Smooth muscle cell (in vitro differentiated cells): ENCODE measurements around the gene PGC. TPM values are rescaled to one million over a fixed set of nuclear protein-coding genes. Genes with fewer than 3 reads are reported as not detected.

ENCODE experiments used
- DNase-seq: peaks from one replicate; lab custom pipeline; 2025; ENCODE audit not compliant: unreplicated experiment; lab: John Stamatoyannopoulos, UW
- H2AFZ ChIP-seq: fragments of 200-600 bp; sonication (generic); 2 replicates; pipeline ENCODE4 v1.6.0; 2016; ENCODE audit warnings: antibody characterized with exemption, low read depth, mild to moderate bottlenecking
- H3F3A ChIP-seq: fragments of 200-600 bp; sonication (generic); 2 replicates; pipeline ENCODE4 v1.6.0; 2017; ENCODE audit warnings: antibody characterized with exemption, low read depth
- H3K27ac ChIP-seq: fragments of 200-600 bp; sonication (generic); 2 replicates; pipeline ENCODE4 v1.5.1; 2016; ENCODE audit warnings: low read depth, mild to moderate bottlenecking
- H3K27me3 ChIP-seq: fragments of 200-600 bp; sonication (generic); 2 replicates; pipeline ENCODE4 v1.6.1; 2016; ENCODE audit warnings: low read depth, mild to moderate bottlenecking
- H3K36me3 ChIP-seq: fragments of 200-600 bp; sonication (generic); 2 replicates; pipeline ENCODE4 v1.5.1; 2016; ENCODE audit warnings: low read depth
- H3K4me1 ChIP-seq: fragments of 200-600 bp; sonication (generic); 2 replicates; pipeline ENCODE4 v1.5.1; 2016; ENCODE audit warnings: low read depth
- H3K4me2 ChIP-seq: fragments of 200-600 bp; sonication (generic); 2 replicates; pipeline ENCODE4 v1.6.0; 2016; ENCODE audit warnings: mild to moderate bottlenecking
- H3K4me3 ChIP-seq: fragments of 200-600 bp; sonication (generic); 2 replicates; pipeline ENCODE4 v1.5.1; 2016; ENCODE audit warnings: mild to moderate bottlenecking
- H3K79me2 ChIP-seq: fragments of 200-600 bp; sonication (generic); 2 replicates; pipeline ENCODE4 v1.6.0; 2016; ENCODE audit warnings: low read depth, mild to moderate bottlenecking
- H3K9ac ChIP-seq: fragments of 200-600 bp; sonication (generic); 2 replicates; pipeline ENCODE4 v1.6.0; 2016; ENCODE audit warnings: low read depth
- H3K9me3 ChIP-seq: fragments of 200-600 bp; sonication (generic); replicated peaks from 2 replicates; pipeline ENCODE4 v1.5.1; 2016; ENCODE audit warnings: low read depth
- H4K20me1 ChIP-seq: fragments of 200-600 bp; sonication (generic); 2 replicates; pipeline ENCODE4 v1.6.0; 2016; ENCODE audit warnings: low read depth
- CTCF ChIP-seq: fragments of 200-600 bp; sonication (generic); IDR thresholded peaks from 2 replicates; pipeline ENCODE4 v1.5.1; 2017; ENCODE audit warnings: borderline replicate concordance, mild to moderate bottlenecking, antibody characterized with exemption; ENCODE audit not compliant: insufficient read depth, poor library complexity, severe bottlenecking
- WGBS: methylation state at CpG from one replicate; pipeline ENCODE4 v1.1.7; 2016; ENCODE audit warnings: low lambda C conversion rate; 5-methylcytosine and 5-hydroxymethylcytosine counted together
- polyA plus RNA-seq: library from polyadenylated mRNA; unstranded; fragments of >200 nt; fragmentation: Nextera tagmentation; extraction: Ambion mirVana; gene quantifications from 2 replicates; pipeline ENCODE4 v1.2.1, GENCODE V29; 2016
- total RNA-seq: library from RNA; depleted of rRNA; stranded (reverse); fragments of >200 nt; gene quantifications from 2 replicates; pipeline ENCODE4 v1.2.3, GENCODE V29; 2014

PGC gene
- total and polyA plus RNA-seq, 2 experiments from 2014 or later, result not detected

DNA sequence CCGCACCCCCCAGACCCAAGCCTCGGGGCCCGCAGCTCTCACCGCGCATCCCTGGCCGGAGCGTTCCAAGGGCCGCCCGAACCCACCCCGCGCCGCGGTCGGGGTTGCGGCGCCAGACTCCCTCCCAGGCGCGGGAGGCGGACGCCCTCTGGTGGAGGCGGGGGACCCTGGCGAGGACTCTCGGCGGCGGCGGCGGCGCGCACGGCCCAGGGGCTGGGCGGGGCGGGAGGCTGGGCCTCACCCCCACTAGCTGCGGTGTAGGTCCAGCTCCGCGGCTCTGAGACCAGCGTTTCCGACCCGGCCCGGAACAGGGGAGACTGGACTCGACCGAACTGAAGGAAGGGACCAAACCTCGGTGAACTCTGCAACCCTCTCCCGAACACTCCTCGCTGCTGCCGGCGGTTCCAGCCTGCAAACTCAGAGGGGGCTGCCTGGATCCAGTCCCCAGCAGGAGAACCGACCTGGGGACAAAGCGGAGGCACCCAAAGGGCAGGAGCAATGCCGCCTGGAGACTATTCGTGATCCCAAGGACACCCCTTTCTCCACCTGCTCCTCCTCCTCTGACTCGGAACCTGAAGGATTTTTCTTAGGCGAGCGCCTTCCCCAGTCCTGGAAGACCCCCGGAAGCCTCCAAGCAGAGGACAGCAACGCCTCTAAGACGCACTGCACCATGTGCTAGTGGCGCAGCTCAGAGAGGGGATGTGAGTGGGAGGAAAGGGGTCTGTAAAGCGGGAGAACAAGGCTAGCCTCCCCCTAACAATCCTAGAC lies 39.4 kb upstream of the PGC start:
- H3K27ac ChIP-seq, result peak overlapping the region; percentile 91
- peak overlapping the region; percentile 98 for H3K9ac ChIP-seq
- peaks cover 5% of the 10 kb centered on the region for H3K36me3 ChIP-seq
- H2AFZ ChIP-seq, result peak overlapping the region; percentile 73
- no peaks in the 10 kb centered on the region for H3K9me3 ChIP-seq
- WGBS, result under 1% methylated on average over 51 of the region's 58 CpGs
- H3F3A ChIP-seq, result peaks cover 21% of the 10 kb centered on the region
- H3K4me2 ChIP-seq, result peak overlapping the region; percentile 94
- no peaks in the 10 kb centered on the region for H3K27me3 ChIP-seq
- peak overlapping the region; percentile 97 for H3K4me3 ChIP-seq
- H4K20me1 ChIP-seq, result no peaks in the 10 kb centered on the region
- peak; percentile 84 for TF ChIP-seq CTCF
- H3K4me1 ChIP-seq, result peaks cover 7% of the 10 kb centered on the region
- peak; percentile 79 for DNase-seq
- H3K79me2 ChIP-seq, result peaks cover 16% of the 10 kb centered on the region

DNA sequence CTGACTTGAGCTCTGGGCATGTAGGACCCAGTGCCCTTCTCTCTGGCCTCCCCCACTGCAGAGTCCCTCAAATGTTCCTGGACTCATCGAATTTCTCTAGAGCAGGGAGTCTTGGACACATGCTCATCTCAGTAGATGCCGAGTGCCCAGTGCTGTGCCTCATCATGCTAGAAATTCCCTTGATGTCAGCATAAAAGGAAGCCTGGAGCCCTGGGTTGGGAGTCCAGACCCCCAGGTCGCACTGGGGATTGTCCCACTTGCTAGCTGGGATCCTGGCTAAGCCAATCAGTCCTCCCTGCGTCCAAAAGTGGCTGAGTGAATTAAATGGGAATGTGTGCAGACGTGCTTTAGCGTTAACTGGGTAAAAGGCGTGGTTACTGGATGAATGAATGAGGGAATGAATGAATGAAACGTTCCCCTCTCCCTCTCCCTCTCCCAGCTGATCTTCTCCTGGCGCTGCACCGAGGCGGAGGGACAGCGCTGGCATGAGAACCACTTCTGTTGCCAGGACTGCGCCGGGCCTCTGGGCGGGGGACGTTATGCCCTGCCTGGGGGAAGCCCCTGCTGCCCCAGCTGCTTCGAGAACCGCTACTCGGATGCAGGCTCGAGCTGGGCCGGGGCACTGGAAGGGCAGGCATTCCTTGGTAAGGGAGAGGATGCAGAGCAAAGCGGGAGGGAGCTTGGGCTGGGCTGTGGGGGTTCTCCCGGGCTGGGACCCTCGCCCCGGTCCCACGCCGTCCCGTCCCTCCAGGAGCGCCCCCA lies 38.7 kb upstream of the PGC start:
- 37% methylated on average over 22 of the region's 29 CpGs for WGBS
- H3K27me3 ChIP-seq, result no peaks in the 10 kb centered on the region
- peaks cover 16% of the 10 kb centered on the region for H3K79me2 ChIP-seq
- H3K9ac ChIP-seq, result no peak overlapping the region
- peak overlapping the region; percentile 94 for H3K4me2 ChIP-seq
- H4K20me1 ChIP-seq, result no peaks in the 10 kb centered on the region
- peak overlapping the region; percentile 73 for H2AFZ ChIP-seq
- peak overlapping the region; percentile 97 for H3K4me3 ChIP-seq
- TF ChIP-seq CTCF, result no peak
- DNase-seq, result no peak
- H3F3A ChIP-seq, result peaks cover 21% of the 10 kb centered on the region
- H3K36me3 ChIP-seq, result peaks cover 5% of the 10 kb centered on the region
- H3K9me3 ChIP-seq, result no peaks in the 10 kb centered on the region
- peaks cover 14% of the 10 kb centered on the region for H3K4me1 ChIP-seq
- no peak overlapping the region for H3K27ac ChIP-seq

DNA sequence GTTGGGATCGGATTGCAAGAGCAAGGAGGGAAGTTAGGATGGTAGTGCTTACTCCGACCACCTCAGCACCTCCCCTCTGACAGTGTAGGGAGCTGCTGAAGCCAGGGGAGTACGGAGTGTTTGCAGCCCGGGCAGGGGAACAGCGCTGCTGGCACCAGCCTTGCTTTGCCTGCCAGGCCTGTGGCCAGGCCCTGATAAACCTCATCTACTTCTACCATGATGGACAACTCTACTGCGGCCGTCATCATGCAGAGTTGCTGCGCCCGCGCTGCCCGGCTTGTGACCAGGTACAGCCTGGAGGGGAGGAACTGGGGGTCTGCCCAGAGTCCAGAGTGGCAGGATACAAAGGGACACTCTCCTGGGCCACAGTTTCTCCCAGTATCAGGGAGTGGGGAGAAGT lies 38.1 kb upstream of the PGC start:
- Histone ChIP-seq H3K4me2 (no peak overlapping the region), H4K20me1 (no peaks in the 10 kb centered on the region), H3K79me2 (peaks cover 16% of the 10 kb centered on the region), H3K4me3 (no peak overlapping the region), H3F3A (peaks cover 15% of the 10 kb centered on the region), H3K9me3 (no peaks in the 10 kb centered on the region), H3K9ac (no peak overlapping the region), H3K27ac (no peak overlapping the region), H2AFZ (no peak overlapping the region), H3K4me1 (peaks cover 15% of the 10 kb centered on the region), H3K27me3 (no peaks in the 10 kb centered on the region), H3K36me3 (peaks cover 5% of the 10 kb centered on the region)
- 92% methylated on average over 11 of the region's 11 CpGs for WGBS
- no peak for TF ChIP-seq CTCF
- no peak for DNase-seq
